GM21515 (cell line): Measurements from ENCODE around the gene SRD5A1.

Source experiments
- ATAC-seq: cut with Tn5 transposase; IDR thresholded peaks from one replicate; pipeline ENCODE4 v1.9.1; 2021; ENCODE audit not compliant: unreplicated experiment

The SRD5A1 gene

GRCh38 chr5:6723816-6724300 is 90.6 kb downstream of the SRD5A1 start:
- no peak for ATAC-seq
